Coronary artery (tissue), 2 donors: ENCODE results near the gene PPP1R14C.

Experiments used
- DNase-seq: peaks from one replicate; pipeline ENCODE4 v3.0.0-alpha.2; 2017; ENCODE audit warnings: low spot score
- H3K27ac ChIP-seq, 2 donors: fragments of 200-600 bp; sonication (generic); one replicate each; pipeline ENCODE4 v1.5.1; 2016 to 2019
- H3K4me3 ChIP-seq: fragments of 200-600 bp; sonication (generic); 2 replicates; pipeline ENCODE4 v1.5.1; 2016; ENCODE audit warnings: mild to moderate bottlenecking, moderate library complexity
- CTCF ChIP-seq: fragments of 200-600 bp; sonication (generic); IDR thresholded peaks from one replicate; pipeline ENCODE4 v1.5.1; 2019; ENCODE audit warnings: antibody characterized with exemption

Gene PPP1R14C

GRCh38 chr6:150123645-150124044 is 19.2 kb upstream of the PPP1R14C start:
- DNase-seq: no peak
- no peak overlapping the region for H3K27ac ChIP-seq
- TF ChIP-seq CTCF: no peak
- H3K4me3 ChIP-seq: no peak overlapping the region

GRCh38 chr6:150124235-150124634 is 18.6 kb upstream of the PPP1R14C start:
- no peak overlapping the region for H3K27ac ChIP-seq
- DNase-seq: no peak
- no peak for TF ChIP-seq CTCF
- H3K4me3 ChIP-seq: no peak overlapping the region

GRCh38 chr6:150126641-150127291 is 16.1 kb upstream of the PPP1R14C start:
- no peak overlapping the region for H3K4me3 ChIP-seq
- DNase-seq: peak; percentile 29
- no peak overlapping the region for H3K27ac ChIP-seq
- no peak for TF ChIP-seq CTCF

- Histone ChIP-seq H3K27ac (no peak overlapping the region), H3K4me3 (no peak overlapping the region)
- no peak for TF ChIP-seq CTCF
- peak; percentile 46 for DNase-seq
Measured at GRCh38 chr6:150128425-150128824, 14.4 kb upstream of the PPP1R14C start.

GRCh38 chr6:150129616-150130505 is 13.0 kb upstream of the PPP1R14C start:
- Histone ChIP-seq H3K4me3 (no peak overlapping the region), H3K27ac (no peak overlapping the region)
- TF ChIP-seq CTCF: no peak
- peak; percentile 29 for DNase-seq

- no peak for TF ChIP-seq CTCF
- Histone ChIP-seq H3K27ac (no peak overlapping the region), H3K4me3 (no peak overlapping the region)
- DNase-seq: no peak
Measured at GRCh38 chr6:150133686-150134085, 9.2 kb upstream of the PPP1R14C start.
